Suprapubic skin (tissue), 4 donors: ENCODE measurements around the gene DHX35.

Experiments used
- EP300 ChIP-seq: sonication (generic); formaldehyde crosslinking; IDR thresholded peaks from one replicate; pipeline ENCODE4 v1.6.1; 2017; ENCODE audit warnings: antibody characterized with exemption
- POLR2A ChIP-seq, 2 donors: fragments of 450-650 bp; IDR thresholded peaks; one replicate each; pipeline ENCODE4 v1.6.1; 2017; ENCODE audit warnings: antibody characterized with exemption in 2 of 2, mild to moderate bottlenecking in 2 of 2, moderate library complexity in 2 of 2
- POLR2AphosphoS5 ChIP-seq, 3 donors: sonication (generic); formaldehyde crosslinking; IDR thresholded peaks; one replicate each; pipeline ENCODE4 v1.6.1; 2017; ENCODE audit warnings: antibody characterized with exemption in 3 of 3
- TF ChIP-seq, protein P1 (sequence below), 2 donors: fragments of 200-600 bp in 1 of 2; fragments of 450-650 bp in 1 of 2; sonication (generic) in 1 of 2; IDR thresholded peaks; one replicate each; pipeline ENCODE4 v1.5.1; 2016 to 2019; ENCODE audit warnings: antibody characterized with exemption in 2 of 2, mild to moderate bottlenecking in 1 of 2, moderate library complexity in 1 of 2

- no peak for TF ChIP-seq EP300
- TF ChIP-seq, protein P1, sequence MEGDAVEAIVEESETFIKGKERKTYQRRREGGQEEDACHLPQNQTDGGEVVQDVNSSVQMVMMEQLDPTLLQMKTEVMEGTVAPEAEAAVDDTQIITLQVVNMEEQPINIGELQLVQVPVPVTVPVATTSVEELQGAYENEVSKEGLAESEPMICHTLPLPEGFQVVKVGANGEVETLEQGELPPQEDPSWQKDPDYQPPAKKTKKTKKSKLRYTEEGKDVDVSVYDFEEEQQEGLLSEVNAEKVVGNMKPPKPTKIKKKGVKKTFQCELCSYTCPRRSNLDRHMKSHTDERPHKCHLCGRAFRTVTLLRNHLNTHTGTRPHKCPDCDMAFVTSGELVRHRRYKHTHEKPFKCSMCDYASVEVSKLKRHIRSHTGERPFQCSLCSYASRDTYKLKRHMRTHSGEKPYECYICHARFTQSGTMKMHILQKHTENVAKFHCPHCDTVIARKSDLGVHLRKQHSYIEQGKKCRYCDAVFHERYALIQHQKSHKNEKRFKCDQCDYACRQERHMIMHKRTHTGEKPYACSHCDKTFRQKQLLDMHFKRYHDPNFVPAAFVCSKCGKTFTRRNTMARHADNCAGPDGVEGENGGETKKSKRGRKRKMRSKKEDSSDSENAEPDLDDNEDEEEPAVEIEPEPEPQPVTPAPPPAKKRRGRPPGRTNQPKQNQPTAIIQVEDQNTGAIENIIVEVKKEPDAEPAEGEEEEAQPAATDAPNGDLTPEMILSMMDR (IDR thresholded peaks at IDR 0.05), result no peak
- TF ChIP-seq POLR2AphosphoS5 (IDR thresholded peaks at IDR 0.05), result no peak
- no peak for TF ChIP-seq POLR2A (IDR thresholded peaks at IDR 0.05)
Observed at GRCh38 chr20:39066471-39067242, 104.5 kb downstream of the DHX35 start.
